Measurements from ENCODE around the gene TOB2.

The TOB2 gene

GRCh38 chr22:41398921-41399320, 47.7 kb downstream of the TOB2 start:
- no peaks in the 10 kb centered on the region for H3K27me3 ChIP-seq (ENCODE audit: insufficient read depth, poor library complexity, severe bottlenecking)
- no peak overlapping the region for H3K27ac ChIP-seq (replicated peaks)
- H3K4me3 ChIP-seq (replicated peaks; ENCODE audit: insufficient read depth, low read length), result no peak overlapping the region
- no peak for TF ChIP-seq GABPA (IDR thresholded peaks at IDR 0.05; ENCODE audit: low read depth)
- TF ChIP-seq CTCF (IDR thresholded peaks at IDR 0.05; ENCODE audit: insufficient read depth, low read length), result no peak
- TF ChIP-seq SPI1 (IDR thresholded peaks at IDR 0.05; ENCODE audit: borderline replicate concordance, low read depth), result no peak
- no peak for TF ChIP-seq REST (IDR thresholded peaks at IDR 0.05; ENCODE audit: insufficient replicate concordance, low read depth)
- no peak for TF ChIP-seq POLR2AphosphoS5 (IDR thresholded peaks at IDR 0.05; ENCODE audit: low read depth)
- DNase-seq (ENCODE audit: low read depth in 1 of 2, low spot score in 1 of 2), result no peak

- Histone ChIP-seq H3K27ac (replicated peaks) (no peak overlapping the region), H3K4me3 (replicated peaks; ENCODE audit: insufficient read depth, low read length) (no peak overlapping the region), H3K27me3 (ENCODE audit: insufficient read depth, poor library complexity, severe bottlenecking) (no peaks in the 10 kb centered on the region)
- no peak for DNase-seq (ENCODE audit: low read depth in 1 of 2, low spot score in 1 of 2)
- TF ChIP-seq REST (IDR thresholded peaks at IDR 0.05; ENCODE audit: insufficient replicate concordance, low read depth), result no peak
- no peak for TF ChIP-seq SPI1 (IDR thresholded peaks at IDR 0.05; ENCODE audit: borderline replicate concordance, low read depth)
- TF ChIP-seq GABPA (IDR thresholded peaks at IDR 0.05; ENCODE audit: low read depth), result no peak
- TF ChIP-seq POLR2AphosphoS5 (IDR thresholded peaks at IDR 0.05; ENCODE audit: low read depth), result no peak
- TF ChIP-seq CTCF (IDR thresholded peaks at IDR 0.05; ENCODE audit: insufficient read depth, low read length), result no peak
Measured at GRCh38 chr22:41397143-41397811, 49.3 kb downstream of the TOB2 start.

GRCh38 chr22:41395531-41396240, 50.9 kb downstream of the TOB2 start:
- Histone ChIP-seq H3K27ac (replicated peaks) (no peak overlapping the region), H3K4me3 (replicated peaks; ENCODE audit: insufficient read depth, low read length) (no peak overlapping the region), H3K27me3 (ENCODE audit: insufficient read depth, poor library complexity, severe bottlenecking) (no peaks in the 10 kb centered on the region)
- DNase-seq (ENCODE audit: low read depth in 1 of 2, low spot score in 1 of 2), result no peak
- no peak for TF ChIP-seq SPI1 (IDR thresholded peaks at IDR 0.05; ENCODE audit: borderline replicate concordance, low read depth)
- TF ChIP-seq POLR2AphosphoS5 (IDR thresholded peaks at IDR 0.05; ENCODE audit: low read depth), result no peak
- no peak for TF ChIP-seq CTCF (IDR thresholded peaks at IDR 0.05; ENCODE audit: insufficient read depth, low read length)
- no peak for TF ChIP-seq GABPA (IDR thresholded peaks at IDR 0.05; ENCODE audit: low read depth)
- no peak for TF ChIP-seq REST (IDR thresholded peaks at IDR 0.05; ENCODE audit: insufficient replicate concordance, low read depth)
